ENCODE measurements around the gene POMGNT2. TPM values are rescaled to one million over a fixed set of nuclear protein-coding genes. Genes with fewer than 3 reads are reported as not detected.

The POMGNT2 gene
- total and polyA plus RNA-seq, 2 donors (not counting 1 experiment from before 2014, with no cell fraction given) = 2.8 to 3.1 TPM

DNA sequence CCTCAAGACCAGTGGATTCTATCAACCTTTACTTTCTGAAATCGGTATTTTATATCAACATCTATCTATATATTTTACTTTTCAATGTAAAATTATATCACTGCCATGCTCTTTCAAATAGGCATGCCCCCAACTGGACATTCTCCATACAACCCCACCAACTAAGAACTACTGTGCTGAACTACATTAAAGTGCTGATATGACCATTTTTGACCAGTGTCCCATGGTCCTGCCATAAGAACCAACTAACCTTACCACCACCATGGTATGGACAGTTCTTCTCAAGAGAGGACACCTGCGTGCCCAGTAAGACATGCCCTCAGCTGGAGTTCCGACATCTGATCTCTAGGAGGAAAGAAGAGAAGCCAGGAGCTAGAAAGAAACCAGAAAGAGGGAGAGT lies 15.6 kb downstream of the POMGNT2 start:
- no peaks in the 10 kb centered on the region for H4K20me1 ChIP-seq (ENCODE audit: control insufficient read depth, insufficient read depth, low read length, poor library complexity, severe bottlenecking)
- Mint-ChIP-seq H3K9me3 (ENCODE audit: insufficient read depth) (no peaks in the 10 kb centered on the region), H3K27ac (no peak overlapping the region), H3K4me1 (peaks cover 7% of the 10 kb centered on the region), H3K27me3 (no peaks in the 10 kb centered on the region), H3K4me3 (no peak overlapping the region)
- intact Hi-C loops (cut with micrococcal nuclease) = no loop called here
- no peaks in the 10 kb centered on the region for H3K4me1 ChIP-seq (ENCODE audit: control insufficient read depth in 2 of 2, insufficient read depth in 2 of 2, low read length in 2 of 2)
- H3K4me3 ChIP-seq (ENCODE audit: control extremely low read depth in 1 of 5, extremely low read depth in 1 of 5, insufficient read depth in 1 of 5, low read depth in 2 of 5, low read length in 4 of 5) = no peak overlapping the region
- no peaks in the 10 kb centered on the region for H3K79me2 ChIP-seq (ENCODE audit: control insufficient read depth, insufficient read depth, low read length)
- no peak for DNase-seq
- ATAC-seq (ENCODE audit: low read depth) = no peak
- no peaks in the 10 kb centered on the region for H3K27me3 ChIP-seq (replicated peaks in 1 of 4; ENCODE audit: control extremely low read depth in 1 of 4, control insufficient read depth in 3 of 4, insufficient read depth in 4 of 4, low read length in 3 of 4)
- H3K36me3 ChIP-seq (replicated peaks in 1 of 2; ENCODE audit: control extremely low read depth in 1 of 2, control insufficient read depth in 1 of 2, extremely low read depth in 1 of 2, insufficient read depth in 2 of 2, low read length in 1 of 2) = no peaks in the 10 kb centered on the region
- no peak overlapping the region for H2AFZ ChIP-seq (ENCODE audit: insufficient read depth, low read depth, low read length, poor library complexity, severe bottlenecking)
- CTCF ChIA-PET = no interaction called here
- WGBS (ENCODE audit: insufficient coverage) = 86% methylated on average over 1 of the region's 3 CpGs
- POLR2A ChIA-PET = no interaction called here
- H3K9me3 ChIP-seq (ENCODE audit: control extremely low read depth in 1 of 3, control insufficient read depth in 2 of 3, insufficient read depth in 1 of 3, low read length in 2 of 3) = no peaks in the 10 kb centered on the region
- TF ChIP-seq, protein P1, sequence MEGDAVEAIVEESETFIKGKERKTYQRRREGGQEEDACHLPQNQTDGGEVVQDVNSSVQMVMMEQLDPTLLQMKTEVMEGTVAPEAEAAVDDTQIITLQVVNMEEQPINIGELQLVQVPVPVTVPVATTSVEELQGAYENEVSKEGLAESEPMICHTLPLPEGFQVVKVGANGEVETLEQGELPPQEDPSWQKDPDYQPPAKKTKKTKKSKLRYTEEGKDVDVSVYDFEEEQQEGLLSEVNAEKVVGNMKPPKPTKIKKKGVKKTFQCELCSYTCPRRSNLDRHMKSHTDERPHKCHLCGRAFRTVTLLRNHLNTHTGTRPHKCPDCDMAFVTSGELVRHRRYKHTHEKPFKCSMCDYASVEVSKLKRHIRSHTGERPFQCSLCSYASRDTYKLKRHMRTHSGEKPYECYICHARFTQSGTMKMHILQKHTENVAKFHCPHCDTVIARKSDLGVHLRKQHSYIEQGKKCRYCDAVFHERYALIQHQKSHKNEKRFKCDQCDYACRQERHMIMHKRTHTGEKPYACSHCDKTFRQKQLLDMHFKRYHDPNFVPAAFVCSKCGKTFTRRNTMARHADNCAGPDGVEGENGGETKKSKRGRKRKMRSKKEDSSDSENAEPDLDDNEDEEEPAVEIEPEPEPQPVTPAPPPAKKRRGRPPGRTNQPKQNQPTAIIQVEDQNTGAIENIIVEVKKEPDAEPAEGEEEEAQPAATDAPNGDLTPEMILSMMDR (IDR thresholded peaks at IDR 0.05) = no peak
- no peak for TF ChIP-seq EZH2 (IDR thresholded peaks at IDR 0.05; ENCODE audit: borderline replicate concordance, insufficient read depth, low read depth, low read length, poor library complexity, severe bottlenecking)
- no peak overlapping the region for H3K9ac ChIP-seq (ENCODE audit: low read length)
- no peak overlapping the region for H3K4me2 ChIP-seq (replicated peaks; ENCODE audit: low read depth, low read length, poor library complexity, severe bottlenecking)
- no peak overlapping the region for H3K27ac ChIP-seq (ENCODE audit: low read length in 2 of 2)

DNA sequence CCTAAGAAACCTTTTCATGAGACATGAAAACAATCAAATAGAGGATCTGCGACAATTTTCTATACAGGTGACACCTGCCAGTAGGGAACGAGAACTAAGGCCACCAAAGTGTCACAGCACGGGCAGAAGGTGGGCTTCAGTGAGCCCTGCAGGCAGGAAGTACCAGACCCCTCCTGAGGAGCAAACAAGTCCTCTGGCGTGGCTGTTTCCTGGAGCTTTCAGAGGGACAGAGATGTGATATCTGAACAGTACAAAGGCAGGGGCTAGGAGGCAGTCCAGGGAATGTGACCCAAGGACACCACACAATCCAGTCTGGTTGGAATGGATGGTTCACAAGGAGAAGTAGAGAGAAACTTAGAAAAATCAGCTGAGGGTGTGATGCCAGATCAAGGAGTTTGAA lies 16.8 kb downstream of the POMGNT2 start:
- Histone ChIP-seq H2AFZ (ENCODE audit: insufficient read depth, low read depth, low read length, poor library complexity, severe bottlenecking) (no peak overlapping the region), H3K4me2 (replicated peaks; ENCODE audit: low read depth, low read length, poor library complexity, severe bottlenecking) (no peak overlapping the region), H3K27me3 (replicated peaks in 1 of 4; ENCODE audit: control extremely low read depth in 1 of 4, control insufficient read depth in 3 of 4, insufficient read depth in 4 of 4, low read length in 3 of 4) (no peaks in the 10 kb centered on the region), H3K4me1 (ENCODE audit: control insufficient read depth in 2 of 2, insufficient read depth in 2 of 2, low read length in 2 of 2) (no peaks in the 10 kb centered on the region), H3K79me2 (ENCODE audit: control insufficient read depth, insufficient read depth, low read length) (no peaks in the 10 kb centered on the region), H3K9me3 (ENCODE audit: control extremely low read depth in 1 of 3, control insufficient read depth in 2 of 3, insufficient read depth in 1 of 3, low read length in 2 of 3) (no peaks in the 10 kb centered on the region), H3K9ac (ENCODE audit: low read length) (no peak overlapping the region), H3K27ac (ENCODE audit: low read length in 2 of 2) (no peak overlapping the region), H4K20me1 (ENCODE audit: control insufficient read depth, insufficient read depth, low read length, poor library complexity, severe bottlenecking) (no peaks in the 10 kb centered on the region), H3K36me3 (replicated peaks in 1 of 2; ENCODE audit: control extremely low read depth in 1 of 2, control insufficient read depth in 1 of 2, extremely low read depth in 1 of 2, insufficient read depth in 2 of 2, low read length in 1 of 2) (no peaks in the 10 kb centered on the region), H3K4me3 (ENCODE audit: control extremely low read depth in 1 of 5, extremely low read depth in 1 of 5, insufficient read depth in 1 of 5, low read depth in 2 of 5, low read length in 4 of 5) (no peak overlapping the region)
- POLR2A ChIA-PET = no interaction called here
- TF ChIP-seq, protein P1 (IDR thresholded peaks at IDR 0.05) = no peak
- no peak for TF ChIP-seq EZH2 (IDR thresholded peaks at IDR 0.05; ENCODE audit: borderline replicate concordance, insufficient read depth, low read depth, low read length, poor library complexity, severe bottlenecking)
- no peaks in the 10 kb centered on the region for H3K9me3 Mint-ChIP-seq (ENCODE audit: insufficient read depth)
- WGBS (ENCODE audit: insufficient coverage) = 100% methylated on average over 4 of the region's 4 CpGs
- CTCF ChIA-PET = no interaction called here
- no peak for DNase-seq
- no peak overlapping the region for H3K27ac Mint-ChIP-seq
- peaks cover 7% of the 10 kb centered on the region for H3K4me1 Mint-ChIP-seq
- H3K27me3 Mint-ChIP-seq = no peaks in the 10 kb centered on the region
- intact Hi-C loops (cut with micrococcal nuclease) = no loop called here
- no peak overlapping the region for H3K4me3 Mint-ChIP-seq
- no peak for ATAC-seq (ENCODE audit: low read depth)
